VCaP (cell line): ENCODE data around the gene CLASRP.
"Not testable (repeated sequence)": the region's sequence is repeated elsewhere in the genome, so short reads cannot be mapped to it uniquely, and the experiment has no call there.

Source experiments
- H3K27ac ChIP-seq: fragments of 450-650 bp; 2 replicates; pipeline ENCODE4 v1.5.1; 2017
- TF ChIP-seq, protein P1 (sequence below): fragments of 450-650 bp; conservative IDR thresholded peaks from 2 replicates; pipeline ENCODE4 v1.5.1; 2017; ENCODE audit warnings: mild to moderate bottlenecking, moderate library complexity

Gene CLASRP

DNA sequence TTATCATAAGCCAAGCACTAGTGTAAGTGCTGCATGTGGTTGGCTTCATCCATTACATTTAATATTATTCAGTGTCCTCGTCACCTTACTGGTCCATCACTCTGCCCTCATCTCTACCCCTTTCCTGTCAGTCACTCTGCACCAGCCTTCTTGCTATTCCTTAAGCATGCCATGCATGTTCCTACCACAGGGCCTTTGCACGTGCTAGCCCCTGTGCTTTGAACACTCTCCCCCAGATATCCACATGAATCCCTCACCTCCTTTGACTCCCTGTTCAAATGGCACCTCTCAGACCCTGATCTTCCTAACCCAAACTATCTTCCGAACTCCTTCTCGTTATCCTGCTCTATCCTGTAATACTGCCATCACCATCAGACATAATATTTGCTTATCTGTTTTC is 40.8 kb upstream of the CLASRP start:
- no peak overlapping the region for H3K27ac ChIP-seq
- TF ChIP-seq, protein P1, sequence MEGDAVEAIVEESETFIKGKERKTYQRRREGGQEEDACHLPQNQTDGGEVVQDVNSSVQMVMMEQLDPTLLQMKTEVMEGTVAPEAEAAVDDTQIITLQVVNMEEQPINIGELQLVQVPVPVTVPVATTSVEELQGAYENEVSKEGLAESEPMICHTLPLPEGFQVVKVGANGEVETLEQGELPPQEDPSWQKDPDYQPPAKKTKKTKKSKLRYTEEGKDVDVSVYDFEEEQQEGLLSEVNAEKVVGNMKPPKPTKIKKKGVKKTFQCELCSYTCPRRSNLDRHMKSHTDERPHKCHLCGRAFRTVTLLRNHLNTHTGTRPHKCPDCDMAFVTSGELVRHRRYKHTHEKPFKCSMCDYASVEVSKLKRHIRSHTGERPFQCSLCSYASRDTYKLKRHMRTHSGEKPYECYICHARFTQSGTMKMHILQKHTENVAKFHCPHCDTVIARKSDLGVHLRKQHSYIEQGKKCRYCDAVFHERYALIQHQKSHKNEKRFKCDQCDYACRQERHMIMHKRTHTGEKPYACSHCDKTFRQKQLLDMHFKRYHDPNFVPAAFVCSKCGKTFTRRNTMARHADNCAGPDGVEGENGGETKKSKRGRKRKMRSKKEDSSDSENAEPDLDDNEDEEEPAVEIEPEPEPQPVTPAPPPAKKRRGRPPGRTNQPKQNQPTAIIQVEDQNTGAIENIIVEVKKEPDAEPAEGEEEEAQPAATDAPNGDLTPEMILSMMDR = no peak

DNA sequence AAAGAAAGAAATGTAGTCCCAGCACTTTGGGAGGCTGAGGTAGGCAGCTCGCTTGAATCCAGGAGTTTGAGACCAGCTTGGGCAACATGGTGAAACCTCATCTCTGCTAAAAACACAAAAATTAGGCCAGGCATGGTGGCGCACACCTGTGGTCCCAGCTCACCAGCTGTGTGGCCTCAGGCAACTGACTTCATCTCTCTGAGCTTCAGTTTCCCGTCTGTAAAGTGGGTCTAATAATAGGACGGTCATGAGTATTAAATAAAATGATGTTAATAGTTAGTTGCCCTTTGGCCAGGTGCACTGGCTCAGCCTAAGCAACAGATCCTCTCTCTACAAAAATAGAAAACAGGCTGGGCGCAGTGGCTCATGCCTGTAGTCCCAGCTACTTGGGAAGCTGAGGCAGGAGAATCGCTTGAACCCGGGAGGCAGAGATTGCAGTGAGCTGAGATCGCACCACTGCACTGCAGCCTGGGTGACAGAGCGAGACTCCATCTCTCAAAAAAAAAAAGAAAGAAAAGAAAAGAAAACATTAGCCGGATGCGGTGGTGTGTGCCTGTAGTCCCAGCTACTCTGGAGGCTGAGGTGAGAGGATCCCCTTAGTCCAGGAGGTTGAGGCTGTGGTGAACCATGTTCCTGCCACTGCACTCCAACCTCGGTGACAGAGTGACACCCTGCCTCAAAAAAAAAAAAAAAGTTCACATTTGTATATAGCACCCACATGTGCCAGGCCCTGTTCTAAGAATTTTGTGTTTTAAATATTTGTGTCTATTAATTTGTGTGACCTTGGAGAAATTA is 39.5 kb upstream of the CLASRP start:
- not testable (repeated sequence) for H3K27ac ChIP-seq

DNA sequence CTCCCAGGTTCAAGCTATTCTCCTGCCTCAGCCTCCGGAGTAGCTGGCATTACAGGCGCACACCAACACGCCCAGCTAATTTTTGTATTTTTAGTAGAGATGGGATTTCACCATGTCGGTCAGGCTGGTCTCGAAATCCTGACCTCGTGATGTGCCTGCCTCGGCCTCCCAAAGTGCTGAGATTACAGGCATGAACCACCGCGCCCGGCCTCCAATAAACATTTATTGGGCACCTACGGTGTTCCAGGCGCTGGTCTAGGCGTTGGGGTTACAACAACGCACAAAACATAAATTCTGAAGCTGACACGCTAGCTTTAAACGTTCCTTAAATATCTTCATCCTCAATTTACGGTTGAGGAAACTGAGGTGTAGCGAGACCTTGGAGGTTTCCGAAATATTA is 38.2 kb upstream of the CLASRP start:
- peak overlapping the region; percentile 90 for H3K27ac ChIP-seq

DNA sequence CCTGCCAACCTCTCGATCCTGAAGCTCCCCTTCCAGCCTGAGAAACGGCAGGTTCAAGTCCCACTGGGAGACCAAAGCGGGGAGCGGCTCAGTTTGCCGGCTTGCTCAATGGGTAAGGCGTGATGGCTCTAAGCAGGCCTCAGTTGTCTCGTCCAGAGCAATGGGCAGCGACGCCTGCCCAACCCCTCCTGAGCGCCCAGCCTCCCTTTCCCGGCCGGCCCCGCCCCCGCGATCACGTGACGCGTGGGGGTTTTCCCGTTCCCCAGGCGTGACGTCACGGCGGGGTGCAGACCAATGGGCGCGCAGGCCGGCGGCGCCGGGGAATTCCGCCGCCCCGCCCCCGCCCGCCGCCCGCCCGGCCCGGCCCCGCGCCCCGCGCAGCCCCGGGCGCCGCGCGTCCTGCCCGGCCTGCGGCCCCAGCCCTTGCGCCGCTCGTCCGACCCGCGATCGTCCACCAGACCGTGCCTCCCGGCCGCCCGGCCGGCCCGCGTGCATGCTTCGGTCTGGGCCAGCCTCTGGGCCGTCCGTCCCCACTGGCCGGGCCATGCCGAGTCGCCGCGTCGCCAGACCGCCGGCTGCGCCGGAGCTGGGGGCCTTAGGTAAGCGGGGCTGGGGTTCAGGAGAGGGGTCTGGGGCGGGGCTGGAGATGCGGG is 37.6 kb upstream of the CLASRP start, which contains the start of gene RELB:
Gene RELB, plus strand, starts transcription at position 378 of the 653 bp plus-strand sequence. Its CDS starts 116 bp downstream, at position 494.
- H3K27ac ChIP-seq = peak within 1 kb of the TSS; percentile 90
- TF ChIP-seq, protein P1 = no peak

DNA sequence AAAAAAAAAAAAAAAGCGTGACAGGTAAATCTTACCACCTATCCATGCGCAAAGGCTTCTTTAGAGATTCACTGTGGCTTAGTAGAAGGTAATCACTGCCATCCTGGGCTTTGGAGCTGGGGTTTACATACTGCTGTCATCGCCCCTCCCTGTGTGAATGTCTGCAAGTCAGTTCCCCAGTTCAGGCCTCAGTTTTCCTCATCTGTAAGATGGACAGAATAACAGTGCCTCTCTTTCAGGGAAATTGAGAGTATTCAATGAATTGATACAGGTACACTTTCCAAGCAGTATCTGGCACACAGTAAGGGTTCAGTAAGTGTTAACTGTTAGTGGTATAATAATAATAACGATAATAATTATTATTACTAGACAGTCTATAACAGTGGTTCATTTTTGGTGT is 35.4 kb upstream of the CLASRP start:
- TF ChIP-seq, protein P1 = no peak
- no peak overlapping the region for H3K27ac ChIP-seq

DNA sequence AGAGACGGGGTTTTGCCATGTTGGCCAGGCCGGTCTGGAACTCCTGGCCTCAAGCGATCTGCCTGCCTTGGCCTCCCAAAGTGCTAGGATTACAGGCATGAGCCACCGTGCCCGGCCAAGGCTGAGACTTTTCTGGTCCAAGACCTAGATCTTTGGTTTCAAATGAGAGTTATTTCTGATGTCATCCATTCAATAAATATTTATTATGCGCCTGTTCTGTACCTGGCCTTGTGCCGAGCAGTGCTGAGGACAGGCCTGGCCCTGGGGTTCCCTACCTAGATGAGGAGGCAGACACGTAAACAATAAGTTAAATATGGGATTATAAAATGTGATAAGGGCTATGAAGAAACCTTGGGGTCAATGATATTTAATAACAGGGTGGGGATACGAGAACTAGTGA is 33.1 kb upstream of the CLASRP start:
- TF ChIP-seq, protein P1 = no peak
- H3K27ac ChIP-seq = no peak overlapping the region

DNA sequence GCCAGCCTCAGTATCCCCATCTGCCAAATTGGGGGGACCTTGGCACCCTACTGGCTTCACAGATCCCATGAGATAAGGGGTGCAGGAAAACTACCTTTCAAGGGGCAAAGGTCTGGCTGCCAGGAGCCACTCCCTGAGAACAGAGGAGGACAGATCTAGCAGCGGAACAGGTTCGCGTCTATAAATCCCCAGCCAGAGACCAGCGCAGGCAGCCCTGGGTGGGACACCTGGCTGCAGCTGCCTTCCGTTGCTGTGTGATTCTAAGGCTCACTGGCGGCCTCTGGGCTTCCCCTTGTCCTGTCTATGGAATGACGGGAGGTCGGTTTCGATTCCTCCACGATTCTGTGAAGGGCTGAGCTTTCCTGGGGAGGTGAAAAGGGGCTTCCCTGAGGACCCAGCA is 30.3 kb upstream of the CLASRP start:
- TF ChIP-seq, protein P1 = no peak
- H3K27ac ChIP-seq = no peak overlapping the region

DNA sequence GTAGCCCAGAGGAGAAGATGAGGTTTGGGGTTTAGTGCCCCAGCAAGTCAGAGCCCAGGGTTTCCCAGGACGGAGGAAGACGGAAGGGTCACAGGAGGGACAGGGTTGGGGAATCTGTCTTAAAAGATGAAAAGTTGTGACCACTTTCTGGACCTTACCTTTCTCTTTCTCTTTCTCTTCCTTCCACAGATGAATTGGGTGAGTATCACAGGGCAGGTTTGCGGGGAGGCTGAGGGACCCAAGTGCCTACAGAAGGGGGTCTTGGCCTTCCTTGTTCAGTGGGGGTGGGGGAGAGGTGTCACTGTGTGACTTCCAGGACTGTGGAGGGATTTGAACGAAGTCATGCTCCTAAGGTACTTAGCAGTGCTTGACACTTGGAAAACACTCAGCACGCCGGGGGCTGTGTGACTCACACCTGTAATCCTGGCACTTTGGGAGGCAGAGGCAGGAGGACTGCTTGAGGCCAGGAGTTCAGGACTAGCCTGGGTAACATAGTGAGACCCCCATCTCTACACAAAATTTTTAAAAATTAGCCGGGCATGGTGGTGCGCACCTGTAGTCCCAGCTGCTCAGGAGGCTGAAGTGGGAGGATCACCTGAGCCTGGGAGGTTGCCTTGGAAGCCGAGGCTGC is 29.1 kb upstream of the CLASRP start:
- TF ChIP-seq, protein P1 = no peak
- H3K27ac ChIP-seq = no peak overlapping the region
